ENCODE measurements around the gene TRAK1.

The TRAK1 gene

DNA sequence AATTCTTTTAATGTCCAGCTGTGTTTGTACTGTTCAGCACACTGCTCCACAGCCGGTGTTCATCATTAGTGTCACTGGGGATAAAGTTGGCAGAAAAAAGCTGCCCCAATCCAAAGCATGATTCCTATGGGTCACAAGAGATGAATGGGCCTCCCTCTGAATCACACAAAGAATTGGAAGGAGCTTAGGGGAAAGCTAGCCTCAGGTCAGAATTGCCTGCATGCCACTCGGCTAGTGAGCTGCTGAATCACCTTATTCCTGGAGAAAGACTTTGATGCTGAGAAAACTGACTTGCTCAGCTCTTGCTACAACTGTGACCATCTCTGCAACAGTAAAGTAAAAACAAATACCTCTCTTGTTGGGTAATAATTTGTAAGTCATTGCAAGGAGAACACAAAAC lies 171.4 kb downstream of the TRAK1 start:
- DNase-seq, result no peak

DNA sequence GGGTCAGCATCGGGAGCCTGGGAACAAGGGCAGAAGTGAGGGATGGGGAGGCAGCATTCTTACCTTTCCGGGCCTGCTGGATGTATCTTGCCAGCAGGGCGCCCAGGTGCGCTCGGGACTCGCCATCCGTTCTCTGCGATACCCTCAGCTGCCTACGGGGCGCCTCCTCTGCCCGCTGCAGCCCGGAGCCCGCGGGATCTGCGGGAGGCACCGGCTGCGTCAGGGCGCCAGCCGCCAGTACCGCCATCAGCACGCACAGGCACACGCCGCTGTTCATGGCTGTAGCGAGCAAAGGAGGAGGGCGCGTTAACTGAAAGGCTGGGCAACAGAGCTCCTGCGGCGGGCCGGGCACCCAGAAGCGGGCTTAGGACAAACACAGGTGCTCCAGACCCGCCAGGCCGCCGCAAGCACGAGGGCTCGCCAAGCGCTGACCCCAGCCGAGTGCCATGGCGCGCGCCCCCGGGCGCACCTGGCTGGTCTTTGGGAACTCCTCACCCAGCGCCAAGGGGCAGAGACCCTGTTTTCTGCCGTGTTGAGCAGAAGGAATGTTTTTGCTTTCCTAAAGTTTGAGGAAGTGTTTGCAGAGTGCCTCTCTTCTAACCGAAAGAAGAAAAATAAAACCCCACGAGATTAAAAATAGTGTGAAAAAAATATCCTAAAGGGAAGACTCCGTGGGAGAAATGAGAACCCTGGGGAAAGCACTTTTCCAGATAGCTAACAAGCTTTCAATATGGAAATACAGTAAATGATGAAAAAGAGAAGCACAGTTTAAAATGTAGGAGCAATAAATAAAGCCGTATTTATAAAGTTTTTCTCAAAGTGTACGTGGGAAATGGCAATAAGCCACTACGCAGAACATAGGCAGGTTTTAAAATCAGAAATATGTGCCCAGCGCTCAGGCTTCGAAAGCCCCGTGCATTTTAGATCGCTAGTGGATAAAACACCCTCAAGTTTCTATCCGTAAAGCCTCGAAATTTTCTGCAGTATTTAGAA lies 172.5 kb downstream of the TRAK1 start:
- no peak for DNase-seq

DNA sequence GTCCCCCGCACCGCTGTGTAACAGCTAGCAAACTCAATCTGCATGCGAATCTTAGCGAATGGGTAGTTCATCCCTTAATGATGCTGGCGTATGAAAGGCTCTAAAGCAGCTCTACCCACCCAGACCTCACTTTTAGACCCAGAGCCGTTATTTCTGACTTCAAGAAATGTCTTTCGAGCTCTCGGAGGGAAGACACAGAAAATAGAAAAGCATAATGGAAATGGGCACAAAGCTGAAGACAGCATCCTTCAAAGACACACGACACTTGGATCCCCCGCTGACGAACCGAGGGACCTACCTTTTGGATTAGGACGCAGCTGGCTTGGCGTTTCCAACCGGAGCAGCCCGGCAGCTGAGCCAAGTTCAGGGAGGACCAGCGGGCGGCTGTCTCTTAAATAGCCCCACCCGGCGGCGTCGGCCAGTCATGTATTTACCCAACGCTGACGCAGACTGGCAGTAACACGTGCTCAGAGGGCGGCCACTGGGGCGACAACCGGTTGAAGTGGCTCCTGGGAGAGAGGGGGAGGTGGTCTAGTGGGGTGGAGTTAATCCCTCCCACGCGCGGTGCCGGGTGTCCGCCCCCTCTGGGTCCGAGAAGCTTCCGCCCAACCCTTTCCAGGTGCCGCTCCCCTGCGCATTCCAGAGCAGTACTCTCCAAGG lies 173.4 kb downstream of the TRAK1 start:
- DNase-seq, result no peak

GRCh38 chr3:42265059-42265991 lies 174.2 kb downstream of the TRAK1 start:
- no peak for DNase-seq

- no peak for DNase-seq
These were observed 174.9 kb downstream of the TRAK1 start, which contains the start of gene CCK for GRCh38 chr3:42266085-42266484. TSS of gene CCK (minus strand) at chr3:42266185. CDS start at chr3:42263630, 2,555 bp downstream.

DNA sequence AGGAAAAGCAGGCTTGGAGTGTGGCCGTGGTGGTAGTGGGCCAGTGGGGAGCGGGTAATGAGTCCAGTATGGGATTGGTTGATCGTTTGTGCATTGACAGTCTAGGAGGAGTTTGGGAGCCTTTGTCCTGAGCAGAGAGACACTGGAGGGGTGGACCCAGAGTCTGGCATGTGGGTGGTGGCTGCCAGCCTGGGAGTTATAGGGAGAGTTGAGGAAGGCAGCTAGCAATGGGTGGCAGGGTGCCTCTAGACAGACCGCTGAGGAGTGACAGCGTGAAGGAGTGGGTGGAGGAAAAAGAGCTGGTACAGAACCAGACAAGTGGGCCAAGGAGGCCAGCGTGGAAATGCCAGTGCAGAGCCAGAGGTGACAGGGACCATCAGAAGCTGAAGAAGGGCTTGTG lies 176.7 kb downstream of the TRAK1 start:
- DNase-seq, result no peak

DNA sequence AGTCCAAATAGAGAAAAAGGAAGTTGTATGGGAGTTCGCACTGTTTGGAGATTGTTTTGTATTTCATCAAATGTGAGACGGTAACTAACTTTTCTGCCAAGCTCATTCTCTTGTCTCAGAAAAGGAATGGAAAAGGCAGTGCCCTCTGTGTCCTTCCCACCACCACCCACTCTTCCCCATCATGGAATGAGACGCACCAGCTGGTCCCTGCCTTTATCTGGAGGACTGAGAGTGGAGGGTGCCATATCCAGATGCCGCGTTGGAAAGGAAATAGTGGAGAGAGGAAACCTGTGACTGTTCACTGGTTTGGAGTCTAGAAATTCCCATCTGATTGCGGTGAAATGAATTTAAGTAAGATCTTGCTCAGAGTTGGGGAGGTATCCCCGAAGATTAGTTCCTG lies 178.5 kb downstream of the TRAK1 start:
- DNase-seq, result no peak

DNA sequence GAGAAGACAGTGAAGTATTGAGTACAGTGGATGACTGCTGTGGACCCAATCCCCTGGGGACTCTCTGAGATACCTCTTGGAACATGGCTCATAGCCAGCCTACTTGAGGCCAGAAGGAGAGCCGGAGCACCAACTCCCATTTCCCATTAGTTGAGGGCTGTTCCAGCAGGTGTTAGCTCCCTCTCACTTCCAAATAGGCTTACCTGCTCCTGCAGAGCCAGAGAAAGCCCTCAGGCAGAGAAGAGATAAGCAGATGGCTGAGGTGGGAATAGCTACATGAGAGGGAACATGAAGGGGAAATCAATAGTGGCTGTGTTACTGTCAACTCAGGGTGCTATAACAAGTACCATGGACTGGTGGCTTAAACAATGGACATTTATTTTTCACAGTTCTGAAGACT lies 179.4 kb downstream of the TRAK1 start:
- DNase-seq, result no peak

DNA sequence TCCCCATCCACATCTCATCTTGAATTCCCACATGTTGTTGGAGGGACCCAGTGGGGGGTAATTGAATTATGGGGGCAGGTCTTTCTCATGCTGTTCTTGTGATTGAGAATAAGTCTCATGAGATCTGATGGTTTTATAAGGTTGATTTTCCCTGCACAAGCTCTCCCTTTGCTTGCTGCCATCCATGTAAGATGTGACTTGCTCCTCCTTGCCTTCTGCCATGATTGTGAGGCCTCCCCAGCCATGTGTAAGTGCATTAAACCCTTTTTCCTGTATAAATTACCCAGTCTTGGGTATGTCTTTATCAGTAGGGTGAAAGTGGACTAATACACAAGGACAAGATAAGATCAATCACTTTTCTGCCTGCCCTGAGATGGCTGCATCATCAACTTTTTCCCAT lies 180.6 kb downstream of the TRAK1 start:
- DNase-seq, result no peak

DNA sequence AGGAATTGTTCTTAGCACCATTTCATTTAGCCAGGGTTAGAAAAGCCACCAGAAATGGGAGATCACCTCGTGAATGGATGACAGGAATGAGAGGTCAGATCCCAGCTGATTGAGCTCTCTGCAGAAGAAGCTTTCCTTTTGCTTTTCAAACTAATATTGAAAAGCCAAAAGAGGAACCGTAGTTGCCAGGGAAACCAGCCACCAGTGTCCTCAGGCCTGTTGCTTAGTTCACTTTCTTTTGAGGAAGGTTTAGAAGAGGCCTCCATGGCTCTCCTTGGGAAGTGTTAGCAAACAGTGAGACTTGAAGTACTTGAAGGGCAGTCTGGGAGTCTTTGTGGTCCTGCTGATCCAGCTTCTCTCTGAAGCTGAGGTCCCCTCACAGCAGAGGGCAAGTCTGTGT lies 182.2 kb downstream of the TRAK1 start:
- DNase-seq, result peak; percentile 84

DNA sequence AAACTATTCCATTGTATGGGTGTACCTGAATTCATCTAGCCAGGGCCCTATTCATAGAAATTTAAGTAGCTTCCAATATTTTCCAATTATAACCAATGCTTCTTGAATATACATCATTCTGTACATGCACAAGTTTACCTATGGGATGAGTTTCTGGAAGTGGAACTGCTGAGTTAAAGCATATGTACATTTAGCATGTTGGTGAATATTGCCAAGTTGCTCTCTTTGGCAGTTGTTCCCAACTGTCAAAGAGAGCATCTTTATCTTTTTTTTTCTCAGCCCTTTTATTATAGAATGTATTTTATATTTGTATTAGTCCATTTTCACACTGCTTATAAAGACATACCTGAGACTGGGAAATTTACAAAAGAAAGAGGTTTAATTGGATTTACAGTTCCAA lies 183.1 kb downstream of the TRAK1 start:
- DNase-seq, result no peak

DNA sequence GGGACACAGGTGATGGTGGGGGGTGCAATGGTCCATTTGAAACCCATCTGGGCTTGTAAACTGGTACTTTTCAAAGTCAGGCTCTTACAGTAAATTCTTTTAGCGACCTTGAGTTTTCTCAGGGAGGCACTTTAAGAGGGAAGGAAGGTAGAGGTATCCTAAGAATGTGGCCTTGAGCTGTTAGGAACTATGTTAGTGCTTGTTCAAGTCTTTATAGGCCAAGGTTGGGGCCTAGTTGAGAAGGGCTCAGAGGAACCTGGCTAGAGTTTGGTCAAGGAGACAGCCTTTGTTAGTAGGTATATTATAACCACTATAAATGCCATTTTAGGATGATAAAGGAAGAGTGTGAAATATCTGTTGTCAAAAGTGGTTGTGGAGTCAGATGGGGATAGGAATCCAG lies 184.1 kb downstream of the TRAK1 start:
- no peak for DNase-seq

All from MV-4-11 (cell line).